ENCODE data around the gene TECR.

DNA sequence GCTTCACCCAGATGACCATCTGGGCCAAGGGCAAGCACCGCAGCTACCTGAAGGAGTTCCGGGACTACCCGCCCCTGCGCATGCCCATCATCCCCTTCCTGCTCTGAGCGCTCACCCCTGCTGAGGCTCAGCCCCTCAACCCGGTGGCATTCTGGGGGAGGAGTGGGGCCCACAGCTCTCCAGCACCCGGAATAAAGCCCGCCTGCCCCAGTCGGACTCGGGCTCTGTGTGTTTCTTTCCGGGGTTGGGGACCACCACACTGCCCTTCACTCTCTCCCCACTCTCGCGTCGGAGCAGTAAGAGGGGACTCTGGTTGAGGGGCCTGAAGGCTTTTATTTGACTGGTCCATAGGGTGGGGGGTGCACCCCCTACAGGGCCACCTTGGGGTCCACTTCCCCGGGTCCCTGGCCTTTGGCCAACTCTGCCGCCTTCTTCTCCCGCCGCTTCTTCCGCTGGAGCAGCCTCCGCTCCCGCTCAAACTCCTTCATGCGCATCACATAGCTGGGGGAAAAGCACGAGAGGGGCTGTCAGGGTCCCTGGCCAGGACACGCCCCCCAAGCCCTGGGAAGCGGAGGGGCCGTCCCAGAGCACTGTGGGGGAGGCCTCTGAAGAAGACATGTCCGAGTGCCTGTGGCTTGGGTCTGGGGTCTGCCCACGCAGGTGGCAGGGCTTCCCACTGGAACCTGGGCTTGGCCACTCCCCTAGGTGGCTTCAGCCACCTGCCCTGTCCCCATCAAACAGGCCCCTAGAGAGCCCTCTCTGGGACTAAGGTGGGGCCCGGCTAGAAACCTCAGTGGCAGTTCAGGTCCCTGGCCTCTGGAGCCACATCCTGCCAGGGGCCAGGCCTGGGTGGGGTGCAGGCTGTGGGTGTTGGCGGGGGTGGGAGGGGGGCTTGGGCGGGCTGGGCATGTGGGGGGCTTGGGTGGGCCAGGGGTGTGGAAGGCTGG is 36.6 kb downstream of the TECR start:
- TF ChIP-seq, protein P1, sequence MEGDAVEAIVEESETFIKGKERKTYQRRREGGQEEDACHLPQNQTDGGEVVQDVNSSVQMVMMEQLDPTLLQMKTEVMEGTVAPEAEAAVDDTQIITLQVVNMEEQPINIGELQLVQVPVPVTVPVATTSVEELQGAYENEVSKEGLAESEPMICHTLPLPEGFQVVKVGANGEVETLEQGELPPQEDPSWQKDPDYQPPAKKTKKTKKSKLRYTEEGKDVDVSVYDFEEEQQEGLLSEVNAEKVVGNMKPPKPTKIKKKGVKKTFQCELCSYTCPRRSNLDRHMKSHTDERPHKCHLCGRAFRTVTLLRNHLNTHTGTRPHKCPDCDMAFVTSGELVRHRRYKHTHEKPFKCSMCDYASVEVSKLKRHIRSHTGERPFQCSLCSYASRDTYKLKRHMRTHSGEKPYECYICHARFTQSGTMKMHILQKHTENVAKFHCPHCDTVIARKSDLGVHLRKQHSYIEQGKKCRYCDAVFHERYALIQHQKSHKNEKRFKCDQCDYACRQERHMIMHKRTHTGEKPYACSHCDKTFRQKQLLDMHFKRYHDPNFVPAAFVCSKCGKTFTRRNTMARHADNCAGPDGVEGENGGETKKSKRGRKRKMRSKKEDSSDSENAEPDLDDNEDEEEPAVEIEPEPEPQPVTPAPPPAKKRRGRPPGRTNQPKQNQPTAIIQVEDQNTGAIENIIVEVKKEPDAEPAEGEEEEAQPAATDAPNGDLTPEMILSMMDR (IDR thresholded peaks at IDR 0.05), result no peak
- no peak for TF ChIP-seq POLR2A (IDR thresholded peaks at IDR 0.05)

Measured in thyroid gland (tissue), 4 donors.